Measurements from ENCODE around the gene TASOR2. TPM values are rescaled to one million over a fixed set of nuclear protein-coding genes. Genes with fewer than 3 reads are reported as not detected.

Gene TASOR2, protein sequence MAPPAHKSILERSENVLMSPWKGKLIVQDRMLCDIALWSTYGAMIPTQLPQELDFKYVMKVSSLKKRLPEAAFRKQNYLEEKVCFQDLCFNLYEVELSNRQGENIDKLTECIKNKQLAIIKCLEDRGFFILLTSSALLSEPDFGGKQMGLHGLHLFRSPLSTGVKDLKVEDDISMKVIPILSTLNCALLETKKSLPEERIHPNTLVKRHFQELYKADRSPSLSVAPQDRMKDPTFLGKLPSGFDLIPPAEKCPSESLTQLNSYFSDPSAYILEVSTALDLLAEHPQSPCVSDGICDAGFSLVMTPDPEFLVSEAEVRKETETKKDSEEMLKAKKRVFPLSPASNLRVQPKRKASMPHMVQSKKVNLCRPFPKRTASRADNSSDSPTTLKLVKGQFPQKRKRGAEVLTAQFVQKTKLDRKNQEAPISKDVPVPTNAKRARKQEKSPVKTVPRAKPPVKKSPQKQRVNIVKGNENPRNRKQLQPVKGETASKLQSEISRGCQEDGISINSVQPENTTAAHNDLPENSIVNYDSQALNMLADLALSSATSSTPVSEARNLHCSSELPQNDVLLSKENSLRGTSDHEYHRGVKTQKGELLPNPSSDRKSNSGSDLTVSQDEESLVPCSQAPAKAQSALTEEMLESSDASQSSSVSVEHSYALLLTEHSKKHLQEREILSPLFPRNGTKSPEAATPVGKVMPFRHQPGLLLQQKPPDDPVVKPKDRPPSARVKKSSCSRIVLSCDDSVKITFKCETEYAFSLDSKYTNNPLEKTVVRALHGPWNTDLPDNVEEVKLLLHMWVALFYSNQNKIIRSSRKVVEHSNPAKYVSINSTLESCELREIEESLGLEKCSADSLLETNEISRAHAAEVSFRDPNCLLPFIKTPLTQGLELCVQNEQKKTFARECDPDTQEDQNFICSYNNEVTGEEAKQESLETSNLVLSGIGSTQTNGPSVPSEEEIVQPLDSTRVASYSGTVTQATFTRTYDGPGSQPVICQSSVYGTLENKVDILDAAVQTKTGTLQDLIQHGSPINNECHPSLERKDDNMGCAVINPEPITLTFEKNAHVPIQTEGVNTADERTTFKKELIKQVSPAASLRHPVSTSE (N-terminal part only)
- total RNA-seq: 38.8 TPM
- long read RNA-seq, partial matches to known transcripts: 7 of 15 reads
- long read RNA-seq, other reads (novel, unspliced or antisense): 8 of 15 reads

- peak; percentile 99 for DNase-seq (ENCODE audit: low spot score)
- intact Hi-C loops (cut with DNase I): loop anchor here (2.0 to 10.0 kb wide), 3 partner anchors 70 to 188 kb away; partner anchors contain the start of gene GDI2
Measured at GRCh38 chr10:5684318-5684970, at the start of gene TASOR2. TASOR2 (plus strand) TSS chr10:5684838; CDS start chr10:5720643, 35,805 bp downstream.

- intact Hi-C loops (cut with DNase I): no loop called here
- DNase-seq (ENCODE audit: low spot score): no peak
Measured at GRCh38 chr10:5634918-5635317, 49.7 kb upstream of the TASOR2 start.

DNA sequence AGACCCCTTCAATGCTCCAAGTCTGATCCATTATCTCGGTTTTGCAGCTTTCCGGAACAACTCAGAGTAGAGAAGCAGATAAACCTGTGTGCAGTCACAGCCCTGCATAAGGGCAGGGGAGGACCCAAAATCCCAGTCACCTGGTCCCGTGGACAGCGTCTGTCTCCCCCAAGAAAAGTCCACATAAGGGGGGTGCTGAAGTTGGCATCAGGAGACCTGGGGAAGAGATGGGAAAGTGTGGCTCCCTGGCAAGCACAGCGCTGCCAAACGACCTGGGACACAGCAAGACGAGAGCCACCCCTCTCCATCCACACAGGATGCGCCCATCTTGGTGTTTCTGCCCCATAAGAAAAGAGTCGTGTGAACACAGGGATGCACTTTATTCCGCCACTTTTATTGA is 46.1 kb upstream of the TASOR2 start:
- DNase-seq (ENCODE audit: low spot score): no peak
- intact Hi-C loops (cut with DNase I): no loop called here

GRCh38 chr10:5639066-5639465 is 45.6 kb upstream of the TASOR2 start:
- no peak for DNase-seq (ENCODE audit: low spot score)
- intact Hi-C loops (cut with DNase I): no loop called here

DNA sequence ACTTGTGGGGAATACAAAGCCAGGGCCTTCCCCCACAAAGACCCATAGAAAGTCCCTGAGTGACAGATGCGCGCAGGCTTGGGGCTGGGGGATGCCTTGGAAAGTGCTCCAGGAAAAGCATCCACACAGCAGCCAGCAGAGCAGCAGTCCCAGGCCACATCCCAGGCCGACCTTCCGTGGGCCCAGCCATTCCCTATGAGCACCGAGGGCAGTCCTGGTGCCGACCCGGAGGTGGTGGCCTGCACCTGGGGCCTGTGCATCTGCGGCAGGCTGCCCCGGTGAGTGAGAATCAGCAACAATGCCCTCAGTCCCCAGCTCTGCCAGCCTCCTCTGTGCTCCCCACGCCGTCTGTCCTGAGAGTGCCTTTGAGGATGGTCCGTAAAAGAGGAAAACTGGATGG is 44.6 kb upstream of the TASOR2 start:
- no peak for DNase-seq (ENCODE audit: low spot score)
- intact Hi-C loops (cut with DNase I): no loop called here

- no peak for DNase-seq (ENCODE audit: low spot score)
Measured at GRCh38 chr10:5640501-5640900, 44.1 kb upstream of the TASOR2 start.

GRCh38 chr10:5641501-5641900 is 43.1 kb upstream of the TASOR2 start:
- intact Hi-C loops (cut with DNase I): no loop called here
- no peak for DNase-seq (ENCODE audit: low spot score)

More at GRCh38 chr10:5640501-5640900, 44.1 kb upstream of the TASOR2 start:
- intact Hi-C loops (cut with DNase I): no loop called here

- DNase-seq (ENCODE audit: low spot score): no peak
- intact Hi-C loops (cut with DNase I): no loop called here
Measured at GRCh38 chr10:5643346-5644067, 41.1 kb upstream of the TASOR2 start.

DNA sequence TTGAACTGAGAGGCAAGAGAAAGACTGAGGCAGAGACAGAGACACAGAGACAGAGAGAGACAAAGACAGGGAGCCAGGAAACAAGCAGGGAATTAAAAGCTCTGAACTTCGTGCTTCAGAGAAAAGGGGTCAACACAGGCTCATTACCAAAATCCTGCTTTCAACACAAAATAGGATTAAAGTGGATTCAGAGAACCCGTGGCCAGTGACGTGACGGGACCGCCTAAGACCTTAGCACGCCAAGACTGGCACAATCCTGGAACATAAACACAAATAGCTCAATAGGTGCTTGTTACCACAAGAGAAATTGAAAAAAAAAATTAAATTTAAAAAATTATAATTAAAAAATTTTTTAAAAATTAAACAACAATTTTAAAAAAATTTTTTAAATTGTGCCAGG is 39.7 kb upstream of the TASOR2 start:
- intact Hi-C loops (cut with DNase I): no loop called here
- no peak for DNase-seq (ENCODE audit: low spot score)

DNA sequence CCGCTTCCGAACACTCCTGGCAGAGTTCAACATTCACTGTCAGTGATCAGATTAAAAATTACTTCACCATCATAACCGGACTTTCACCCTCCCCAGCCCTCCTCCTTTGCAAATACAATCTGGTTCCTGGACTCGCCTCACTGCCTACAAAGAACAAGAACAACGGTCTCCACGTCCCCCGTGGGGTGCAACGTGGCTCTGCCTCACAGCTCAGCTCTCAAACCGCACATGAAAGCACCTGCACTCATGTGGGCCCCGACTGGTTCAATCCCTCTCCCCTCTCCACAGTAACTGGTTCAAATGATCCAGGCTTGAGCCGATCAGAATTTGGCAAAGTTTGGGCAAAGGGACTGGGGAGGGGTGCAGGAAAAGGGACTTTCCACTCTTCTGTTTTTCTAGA is 39.3 kb upstream of the TASOR2 start:
- peak; percentile 49 for DNase-seq (ENCODE audit: low spot score)
- intact Hi-C loops (cut with DNase I): no loop called here

DNA sequence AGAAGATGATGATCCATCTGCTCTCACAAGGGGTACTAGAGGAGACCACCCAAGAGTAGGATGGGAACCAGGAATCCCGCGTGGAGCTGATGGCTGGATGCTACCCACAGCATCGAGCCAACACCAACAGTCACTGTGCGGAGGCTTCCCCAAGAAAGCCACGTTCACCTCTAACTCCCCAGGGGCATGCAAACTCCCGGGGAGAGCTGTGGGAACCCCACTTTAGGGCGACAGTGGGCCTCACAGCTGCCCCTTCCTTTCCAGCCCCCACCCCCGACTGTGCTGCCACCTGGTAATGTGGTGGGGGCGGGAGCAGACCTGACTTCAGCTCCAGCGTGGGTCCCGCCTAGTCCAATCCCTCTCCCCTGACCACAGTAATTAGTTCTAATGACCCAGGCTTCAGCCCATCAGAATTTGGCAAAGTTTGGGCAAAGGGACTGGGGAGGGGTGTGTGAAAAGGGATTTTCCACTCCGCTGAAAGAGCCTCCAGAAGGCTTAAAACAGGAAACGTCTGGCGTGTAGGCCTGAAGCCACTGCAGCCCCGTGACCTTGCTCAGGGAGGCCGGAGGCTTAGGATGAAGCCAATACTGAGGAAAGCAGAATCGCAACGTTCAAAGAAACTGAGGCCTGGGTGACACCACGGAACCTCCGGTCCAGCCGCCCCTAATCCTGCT is 38.6 kb upstream of the TASOR2 start:
- peak; percentile 75 for DNase-seq (ENCODE audit: low spot score)
- intact Hi-C loops (cut with DNase I): no loop called here

GRCh38 chr10:5647507-5648240 is 37.0 kb upstream of the TASOR2 start:
- intact Hi-C loops (cut with DNase I): no loop called here
- peak; percentile 17 for DNase-seq (ENCODE audit: low spot score)

- intact Hi-C loops (cut with DNase I): no loop called here
- peak; percentile 65 for DNase-seq (ENCODE audit: low spot score)
Measured at GRCh38 chr10:5648494-5649457, 35.9 kb upstream of the TASOR2 start.

DNA sequence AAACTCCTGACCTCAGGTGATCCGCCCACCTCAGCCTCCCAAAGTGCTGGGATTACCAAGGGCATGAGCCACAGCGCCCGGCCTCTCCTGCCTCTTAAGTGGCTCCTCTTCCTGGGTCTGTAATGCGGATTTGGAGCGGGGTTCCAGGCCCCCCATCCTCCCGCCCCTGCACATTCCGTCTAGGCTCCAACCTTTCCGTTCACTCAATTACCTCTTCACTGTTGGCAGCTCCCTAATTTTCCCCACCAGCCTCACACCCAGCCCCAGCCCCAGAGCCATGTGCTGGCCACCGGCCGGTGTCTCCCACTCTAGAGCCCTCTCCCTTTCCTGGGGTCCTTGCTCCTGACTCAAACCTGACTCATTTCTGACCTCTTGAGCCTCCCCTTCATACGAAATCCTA is 34.9 kb upstream of the TASOR2 start:
- intact Hi-C loops (cut with DNase I): no loop called here
- DNase-seq (ENCODE audit: low spot score): peak; percentile 39

DNA sequence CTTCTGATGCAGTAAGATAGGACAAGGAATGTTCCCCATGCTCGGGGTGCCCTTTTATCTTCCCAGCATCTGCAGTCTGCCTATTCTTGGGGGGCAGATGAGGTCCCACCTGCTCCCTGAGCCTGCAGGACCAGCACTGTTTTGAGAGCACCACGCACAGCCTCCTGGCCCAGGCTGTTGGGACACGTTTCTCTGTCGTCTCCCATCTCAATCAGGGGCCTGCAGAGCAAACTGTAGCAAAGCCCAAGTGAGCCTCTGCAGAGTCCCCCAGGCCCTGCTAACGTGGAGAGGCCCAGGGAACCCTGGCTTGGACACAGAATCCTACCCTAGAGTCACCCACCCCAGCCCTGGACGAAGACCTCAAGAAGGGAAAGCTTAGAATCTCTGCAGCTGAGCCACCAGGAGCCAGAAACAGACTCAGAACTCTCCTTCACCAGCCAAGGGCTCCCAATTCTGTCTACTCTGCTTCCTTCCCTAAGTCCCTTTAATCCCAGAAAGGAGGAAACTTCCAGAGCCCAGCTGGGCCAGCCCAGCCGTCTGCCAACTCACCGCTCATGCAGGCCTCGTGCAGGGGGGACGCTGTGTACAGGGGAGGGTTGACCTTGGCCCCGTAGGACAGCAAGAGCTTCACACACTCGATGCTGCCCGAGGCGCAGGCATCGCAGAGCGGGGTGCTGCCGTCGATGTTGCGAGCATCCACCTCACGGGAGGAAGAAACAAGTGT is 33.8 kb upstream of the TASOR2 start:
- peak; percentile 69 for DNase-seq (ENCODE audit: low spot score)
- intact Hi-C loops (cut with DNase I): no loop called here

DNA sequence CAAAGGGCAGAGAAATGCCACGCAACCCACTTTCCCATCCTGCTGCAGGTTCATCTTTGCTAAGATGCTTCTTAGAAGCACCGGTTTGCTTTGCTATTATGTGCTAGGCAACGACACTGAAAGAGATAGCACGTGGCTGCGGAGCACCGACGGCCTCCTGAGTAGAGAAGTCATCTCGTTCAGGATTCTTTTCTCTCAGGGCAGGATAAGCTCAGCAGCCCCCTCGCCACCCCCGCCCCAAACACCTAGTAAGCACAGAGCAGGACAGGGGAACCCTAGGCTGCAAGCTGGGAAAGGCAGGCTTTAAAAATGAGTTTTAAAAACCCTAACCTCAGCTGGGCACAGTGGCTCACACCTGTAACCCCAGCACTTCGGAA is 33.3 kb upstream of the TASOR2 start:
- DNase-seq (ENCODE audit: low spot score): peak; percentile 17
- intact Hi-C loops (cut with DNase I): no loop called here
